HL-60/S4 treated with phorbol 12-myristate 13-acetate at 8.2 ng/mL for 4 days and 3 days (cell line): ENCODE measurements around the gene IGFN1.

Source experiments
- in situ Hi-C: fragments of 300-500 bp; cut with MboI; formaldehyde crosslinking; loops from 2 replicates; pipeline ENCODE4 v1.15.0; 2022; ENCODE audit warnings: low sequenced_read_pairs

The IGFN1 gene

DNA sequence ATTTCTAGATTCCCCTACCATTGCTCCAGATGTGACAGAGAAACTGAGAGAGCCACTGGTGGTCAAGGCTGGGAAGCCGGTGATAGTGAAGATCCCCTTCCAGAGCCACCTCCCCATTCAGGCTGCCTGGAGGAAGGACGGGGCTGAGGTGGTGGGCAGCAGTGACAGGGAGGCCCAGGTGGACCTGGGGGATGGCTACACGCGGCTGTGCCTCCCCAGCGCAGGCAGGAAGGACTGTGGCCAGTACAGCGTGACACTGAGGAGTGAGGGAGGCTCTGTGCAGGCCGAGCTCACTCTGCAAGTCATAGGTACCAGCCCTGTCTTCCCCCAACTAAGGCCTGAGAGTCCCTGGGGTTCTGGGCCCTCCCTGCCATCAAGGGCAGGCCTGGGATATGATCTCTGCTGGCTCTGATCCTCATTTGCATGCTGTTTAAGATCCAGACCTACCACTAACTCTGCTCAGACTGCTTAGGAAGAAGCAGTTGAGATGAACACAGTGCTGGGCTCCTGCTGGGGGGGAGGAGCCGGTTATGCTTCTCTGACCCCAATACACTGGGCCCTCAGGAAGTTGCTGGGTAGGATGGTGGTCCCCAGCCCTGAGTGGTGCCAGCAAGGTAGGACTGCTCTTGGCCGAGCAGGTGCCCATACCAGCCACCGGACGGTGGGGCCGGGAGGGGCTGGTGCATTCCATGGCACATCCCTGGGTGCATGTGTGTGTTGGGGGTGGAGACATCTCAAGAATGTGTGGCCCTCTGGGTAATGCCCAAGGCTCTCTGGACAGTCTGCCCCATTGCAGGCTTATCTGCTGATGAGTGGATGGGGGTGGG is 25.1 kb downstream of the IGFN1 start:
- in situ Hi-C loops: no loop called here

GRCh38 chr1:201216395-201217085 is 25.9 kb downstream of the IGFN1 start:
- in situ Hi-C loops: no loop called here

- in situ Hi-C loops: no loop called here
Measured at GRCh38 chr1:201217146-201217545, 26.5 kb downstream of the IGFN1 start.

DNA sequence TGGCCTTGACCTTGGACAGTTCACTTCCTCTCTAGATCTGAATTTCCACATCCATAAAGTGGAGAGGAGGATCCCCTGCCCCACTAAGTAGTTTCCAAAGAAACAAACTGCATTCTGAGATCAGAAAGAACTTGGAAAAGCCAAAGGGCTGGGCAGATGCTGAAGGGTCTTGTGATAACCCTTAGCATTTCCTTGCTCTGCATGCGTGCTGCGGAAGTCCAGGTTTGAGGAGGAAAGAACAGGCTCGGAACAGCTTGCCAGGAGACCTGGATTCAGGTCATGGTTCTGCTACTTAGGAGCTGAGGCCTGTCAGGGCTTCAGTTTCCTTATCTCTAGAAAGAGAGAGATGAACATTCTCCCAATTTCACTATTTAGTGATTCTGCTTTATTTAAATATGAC is 27.2 kb downstream of the IGFN1 start:
- in situ Hi-C loops: no loop called here

DNA sequence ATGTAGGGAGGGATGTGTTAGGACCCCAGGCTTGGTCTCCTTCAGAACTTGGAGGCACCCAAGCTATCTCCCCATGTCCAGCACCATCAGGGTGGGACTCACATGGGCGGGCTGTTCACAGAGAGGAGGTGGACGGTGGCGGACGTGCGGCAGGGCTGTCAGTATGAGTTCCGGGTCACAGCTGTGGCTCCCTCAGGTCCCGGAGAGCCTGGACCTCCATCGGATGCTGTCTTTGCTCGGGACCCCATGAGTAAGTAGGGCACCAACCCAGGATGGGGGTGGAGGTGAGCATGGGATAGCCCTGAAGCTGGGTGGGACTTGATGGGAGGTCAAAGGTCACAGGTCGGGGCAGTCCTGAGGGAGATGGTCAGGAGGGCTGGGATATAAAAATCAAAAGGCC is 27.8 kb downstream of the IGFN1 start:
- in situ Hi-C loops: no loop called here

DNA sequence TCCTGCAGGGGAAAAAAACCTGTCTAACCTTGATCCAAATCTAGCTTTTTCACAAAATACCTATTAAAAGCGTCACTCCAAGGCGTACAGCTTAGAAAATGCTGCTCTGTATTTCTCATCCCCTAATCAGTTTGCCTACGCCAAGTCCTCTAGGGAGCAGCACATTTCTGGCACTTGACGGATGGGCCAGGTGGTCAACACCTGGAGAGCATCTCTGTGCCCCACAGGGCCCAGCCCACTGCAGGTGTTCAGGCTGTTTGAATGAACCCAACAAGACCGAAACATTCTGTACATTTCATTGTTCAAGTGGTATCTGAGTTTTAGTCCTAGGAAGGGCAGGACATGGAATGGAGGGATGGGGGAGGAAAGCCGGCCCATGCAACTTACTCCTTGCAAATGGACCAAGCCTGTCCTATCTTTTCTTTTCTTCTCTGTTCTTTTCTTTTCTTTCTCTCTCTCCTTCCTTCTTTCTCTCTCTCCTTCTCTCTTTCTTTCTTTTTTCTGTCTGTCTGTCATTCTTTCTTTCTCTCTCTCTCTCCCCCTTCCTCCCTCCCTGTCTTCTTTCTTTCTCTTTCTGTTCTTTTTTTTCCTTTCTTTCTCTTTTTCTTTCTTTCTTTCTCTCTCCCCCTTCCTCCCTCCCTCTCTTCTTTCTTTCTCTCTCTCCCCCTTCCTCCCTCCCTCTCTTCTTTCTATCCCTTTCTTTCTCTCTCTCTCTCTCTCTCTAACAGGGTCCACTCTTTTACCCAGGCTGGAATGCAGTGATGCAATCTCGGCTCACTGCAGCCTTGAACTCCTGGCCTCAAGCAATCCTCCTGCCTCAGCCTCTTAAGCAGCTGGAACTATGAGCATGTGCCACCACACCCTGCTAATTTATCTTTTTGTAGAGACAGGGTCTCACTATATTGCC is 29.1 kb downstream of the IGFN1 start:
- in situ Hi-C loops: no loop called here

DNA sequence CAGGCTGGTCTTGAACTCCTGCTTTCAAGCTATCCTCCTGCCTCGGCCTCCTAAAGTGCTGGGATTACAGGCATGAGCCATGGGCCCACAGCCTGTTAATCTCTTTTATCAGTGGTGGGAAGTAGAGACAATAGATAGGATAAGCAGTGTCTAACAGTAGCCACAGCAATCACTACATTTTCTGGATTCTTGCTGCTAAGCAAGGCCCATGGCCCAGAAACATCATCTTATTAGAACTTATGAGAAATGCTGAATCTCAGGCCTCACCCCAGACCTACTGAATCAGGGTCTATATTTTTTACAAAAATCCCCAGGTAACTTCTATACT is 29.7 kb downstream of the IGFN1 start:
- in situ Hi-C loops: no loop called here

DNA sequence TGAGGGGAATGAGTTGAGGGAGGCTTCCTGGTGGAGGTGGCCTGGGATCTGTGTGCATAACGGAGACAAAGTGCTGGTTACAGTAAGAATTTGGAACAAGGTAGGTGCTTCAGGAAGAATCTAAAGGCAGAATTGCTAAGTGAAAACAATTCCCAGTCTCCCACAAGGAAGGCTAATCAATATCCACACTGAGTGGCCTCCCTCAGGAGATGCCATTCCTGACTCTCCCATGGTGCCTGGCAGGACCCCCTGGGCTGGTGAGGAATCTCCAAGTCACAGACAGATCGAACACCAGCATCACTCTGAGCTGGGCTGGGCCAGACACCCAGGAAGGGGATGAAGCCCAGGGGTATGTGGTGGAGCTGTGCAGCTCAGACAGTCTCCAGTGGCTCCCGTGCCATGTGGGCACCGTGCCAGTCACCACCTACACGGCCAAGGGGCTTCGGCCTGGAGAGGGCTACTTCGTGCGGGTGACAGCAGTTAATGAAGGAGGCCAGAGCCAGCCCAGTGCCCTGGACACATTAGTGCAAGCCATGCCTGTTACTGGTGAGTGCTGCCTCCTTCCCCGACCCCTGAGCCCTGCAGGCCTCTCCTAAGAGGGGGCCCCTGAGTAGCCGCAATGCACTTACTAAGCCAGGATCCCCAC is 30.7 kb downstream of the IGFN1 start:
- in situ Hi-C loops: no loop called here

GRCh38 chr1:201222125-201222524 is 31.5 kb downstream of the IGFN1 start:
- in situ Hi-C loops: no loop called here

DNA sequence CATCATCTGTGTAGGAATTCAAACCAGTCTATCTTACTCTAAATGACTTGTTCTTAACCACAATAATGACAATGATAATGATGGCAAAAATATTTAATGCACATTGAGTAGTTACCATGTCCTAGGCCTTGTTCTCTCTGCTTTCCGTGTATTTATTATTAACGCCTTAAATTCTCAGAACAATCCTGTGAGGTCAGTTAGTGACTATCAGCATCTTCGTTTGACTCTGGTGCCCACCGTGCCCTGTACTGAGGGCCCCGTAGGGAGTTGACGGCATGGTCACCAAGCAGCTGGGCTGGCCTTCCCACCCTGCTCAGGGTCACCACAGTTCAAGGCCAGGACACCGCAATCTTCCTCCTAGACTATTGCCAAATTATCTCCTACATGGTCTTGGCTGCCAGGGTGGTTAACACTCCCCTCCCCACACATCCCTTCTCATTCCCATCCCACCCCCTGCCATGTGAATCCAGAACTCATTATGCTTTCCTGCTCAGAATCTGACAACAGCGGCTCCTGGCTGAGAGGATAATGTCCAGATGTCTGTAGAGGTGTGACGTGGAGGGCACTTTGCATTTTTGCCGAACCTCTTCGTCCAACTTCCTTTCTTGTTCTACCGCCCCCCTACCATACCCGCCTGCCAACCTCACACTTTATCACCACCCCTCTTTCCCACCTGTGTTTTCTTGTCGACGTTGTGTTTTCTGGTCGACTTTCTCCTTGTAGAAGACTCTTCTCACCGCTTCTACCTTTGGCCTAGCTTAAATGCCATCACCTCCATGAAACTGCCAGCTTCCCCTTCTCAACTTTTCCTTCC is 33.4 kb downstream of the IGFN1 start:
- in situ Hi-C loops: no loop called here

DNA sequence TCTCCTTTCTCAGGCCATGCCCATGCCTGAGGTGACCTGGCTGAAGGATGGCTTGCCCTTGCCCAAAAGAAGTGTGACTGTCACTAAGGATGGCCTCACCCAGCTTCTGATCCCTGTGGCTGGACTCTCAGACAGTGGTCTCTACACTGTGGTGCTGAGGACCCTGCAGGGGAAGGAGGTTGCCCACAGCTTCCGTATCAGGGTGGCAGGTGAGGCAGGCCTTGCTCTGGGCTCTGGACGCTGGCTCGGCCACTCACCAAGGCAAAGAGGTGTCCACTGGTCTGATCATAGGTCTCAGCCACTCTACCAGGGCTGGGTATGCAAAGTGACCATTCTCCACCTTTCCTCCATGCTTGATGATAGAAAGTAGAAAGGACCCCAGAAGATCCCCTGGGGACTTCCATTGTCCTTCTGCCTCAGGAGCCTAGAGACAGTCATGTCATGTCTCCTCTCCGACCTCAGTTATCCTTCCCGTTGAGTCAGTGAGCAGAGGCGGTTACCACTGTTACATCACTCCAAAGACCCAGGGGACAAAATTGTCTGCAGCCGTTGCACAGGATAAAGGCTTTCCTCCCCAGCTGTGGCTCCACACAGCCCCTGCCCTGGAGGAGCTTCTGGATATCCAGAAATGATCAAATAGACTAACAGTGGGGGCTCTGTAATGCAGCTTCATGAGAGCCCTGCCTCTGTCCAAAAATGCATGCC is 34.2 kb downstream of the IGFN1 start:
- in situ Hi-C loops: no loop called here

- in situ Hi-C loops: no loop called here
Measured at GRCh38 chr1:201226178-201226514, 35.5 kb downstream of the IGFN1 start.

- in situ Hi-C loops: no loop called here
Measured at GRCh38 chr1:201226859-201227488, 36.4 kb downstream of the IGFN1 start.

DNA sequence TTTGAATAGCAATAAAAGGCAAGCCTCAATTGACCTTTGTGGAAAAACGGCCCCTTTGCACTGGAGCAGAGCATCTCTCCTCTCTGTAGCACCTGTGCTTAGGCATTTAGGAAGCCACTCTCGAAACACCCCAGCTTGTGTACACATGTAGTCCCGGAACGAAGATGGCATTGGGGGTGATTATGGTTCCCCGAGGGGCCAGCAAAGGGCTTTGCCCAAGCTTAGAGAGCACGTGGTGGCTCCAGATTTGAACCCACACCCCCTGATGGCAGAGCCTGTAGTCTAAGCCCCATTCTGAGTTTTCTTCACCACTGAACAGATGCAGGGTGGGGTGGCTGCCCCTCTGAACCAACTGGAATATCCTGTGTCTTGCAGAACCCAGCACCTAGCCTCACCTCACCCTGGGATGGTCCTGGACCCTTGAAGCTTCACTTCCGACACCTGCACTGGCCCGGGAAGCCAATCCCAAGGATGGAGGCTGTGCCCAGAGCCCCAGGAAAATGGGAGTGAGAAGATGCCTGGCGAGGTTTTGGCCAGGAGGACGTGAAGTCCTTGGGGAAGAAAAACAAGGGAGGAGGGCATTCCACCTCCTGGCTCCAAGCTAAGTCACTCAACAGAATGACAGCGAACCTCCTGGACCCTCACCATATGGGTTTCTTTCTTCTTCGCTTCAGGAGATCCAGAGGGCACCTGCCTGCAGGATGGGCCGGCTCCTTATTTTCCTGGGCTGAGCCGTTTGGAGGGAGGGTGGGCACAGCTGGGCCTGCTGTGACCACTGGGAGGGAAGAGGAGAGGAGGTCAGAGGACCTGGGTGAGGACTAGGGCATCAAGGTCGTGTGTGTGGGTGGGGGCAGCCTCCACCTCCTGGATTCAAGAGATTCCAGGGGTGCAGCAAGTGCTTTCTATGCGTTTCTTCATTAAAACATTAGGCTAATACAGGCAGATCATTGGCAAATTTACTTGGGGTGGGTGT is 37.7 kb downstream of the IGFN1 start:
- in situ Hi-C loops: no loop called here

- in situ Hi-C loops: no loop called here
Measured at GRCh38 chr1:201229095-201229494, 38.5 kb downstream of the IGFN1 start.

DNA sequence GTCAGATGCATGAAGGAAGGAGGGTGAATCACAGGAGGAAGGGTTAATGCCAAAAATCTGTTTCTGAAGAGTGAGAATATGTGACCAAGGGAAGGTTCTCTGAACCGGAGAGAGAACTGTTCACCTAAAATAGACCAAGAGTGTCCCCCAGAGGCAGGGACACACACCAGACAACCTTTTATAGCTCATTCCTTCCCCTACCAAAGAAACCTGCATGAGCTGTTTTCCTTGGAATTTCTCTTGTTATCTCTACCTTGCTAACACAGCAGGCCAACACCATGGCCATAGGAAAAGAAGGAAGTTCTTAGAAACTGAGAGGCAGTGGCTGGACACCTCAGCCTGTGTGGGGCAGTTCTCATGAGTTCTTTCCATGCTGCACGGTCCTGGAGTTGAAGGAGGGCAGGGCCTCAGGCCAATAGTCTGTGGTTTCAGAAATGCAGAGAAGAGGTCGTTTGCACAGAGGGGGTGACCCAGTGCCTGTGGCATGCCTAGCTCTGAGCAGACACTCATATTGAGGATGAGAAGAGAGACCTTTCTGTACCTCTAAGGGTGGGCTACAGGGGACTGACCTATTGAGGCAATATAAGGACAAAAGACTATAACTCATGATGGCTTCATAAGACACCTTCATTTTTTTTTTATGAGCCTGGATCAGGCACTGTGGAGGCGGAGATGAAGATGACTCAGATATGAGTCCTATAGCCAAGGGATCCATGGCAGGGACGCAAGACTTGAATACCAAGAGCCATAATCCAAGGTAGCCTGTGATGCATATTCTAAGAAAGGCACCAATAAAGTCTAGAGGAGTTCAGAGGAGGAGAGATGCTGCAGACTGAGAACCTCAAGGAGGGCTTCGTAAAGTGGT is 39.4 kb downstream of the IGFN1 start:
- in situ Hi-C loops: no loop called here

DNA sequence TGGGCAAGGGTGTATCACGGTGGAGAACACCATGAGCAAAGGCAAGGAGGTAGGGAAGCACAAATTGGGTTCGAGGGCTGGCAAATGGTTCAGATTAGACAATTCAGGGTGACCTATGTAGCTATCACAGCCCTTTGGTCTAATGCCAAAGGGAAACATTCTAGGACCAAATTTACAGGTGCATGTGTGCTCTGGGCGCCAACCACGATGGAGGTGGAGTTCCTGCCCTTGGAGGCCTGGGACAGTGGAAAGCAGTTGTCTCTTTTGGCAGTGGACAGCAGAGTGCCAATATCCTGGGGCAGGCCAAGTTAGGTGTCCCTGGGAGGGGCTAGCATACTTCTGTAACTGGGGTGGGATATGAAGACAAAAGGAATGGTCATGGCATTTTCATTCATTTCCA is 40.1 kb downstream of the IGFN1 start:
- in situ Hi-C loops: no loop called here
